GM12878 (cell line): ENCODE data around the gene TENT4B. TPM values are rescaled to one million over a fixed set of nuclear protein-coding genes. Genes with fewer than 3 reads are reported as not detected.

Experiments
- ATAC-seq: fragments of 200-7000 bp; cut with Tn5 transposase; 3 replicates; pipeline ENCODE4 v1.9.1; 2020; ENCODE audit warnings: mild to moderate bottlenecking, moderate library complexity
- BruUV-seq: library from RNA; stranded (reverse); fragments of 400-500 nt; replicated peaks from 2 replicates; lab custom pipeline; 2021; lab: Mats Ljungman, UMichigan
- CTCF ChIA-PET: fragments of 300-600 bp; sonication (Branson Sonifier 250); formaldehyde crosslinking; extraction: SDS; loops from one replicate; lab custom pipeline; 2021; ENCODE audit warnings: inconsistent platforms; lab: Yijun Ruan, JAX
- POLR2A ChIA-PET: fragments of 350-600 bp; formaldehyde crosslinking; extraction: SDS; loops from one replicate; lab custom pipeline; 2021; ENCODE audit warnings: inconsistent platforms; lab: Charles Lee
- RAD21 ChIA-PET: fragments of 300-600 bp; sonication (Branson Sonifier 250); formaldehyde crosslinking; loops from one replicate; lab custom pipeline; 2023; ENCODE audit warnings: antibody characterized with exemption; ENCODE audit not compliant: unreplicated experiment; lab: Charles Lee
- SMC1A ChIA-PET: fragments of 300-600 bp; sonication (Branson Sonifier 250); formaldehyde crosslinking; loops from one replicate; lab custom pipeline; 2023; ENCODE audit not compliant: unreplicated experiment, uncharacterized antibody; lab: Charles Lee
- DNase-seq: peaks from one replicate; pipeline ENCODE4 v3.0.0-alpha.2; 2011; ENCODE audit warnings: low read depth, low spot score
- FAIRE-seq: peaks from 3 replicates; lab custom pipeline; 2011; peaks lifted over from hg19 to GRCh38; lab: Jason Lieb, UNC
- H2AFZ ChIP-seq: 2 replicates; pipeline ENCODE4 v1.6.0; 2011; ENCODE audit warnings: low read depth, low read length, control low read depth; ENCODE audit not compliant: control insufficient read depth
- H3K27ac ChIP-seq: 2 replicates; pipeline ENCODE4 v1.5.1; 2011; ENCODE audit warnings: control low read depth; ENCODE audit not compliant: control insufficient read depth, insufficient read depth
- H3K27me3 ChIP-seq, 2 experiments: replicated peaks in 1 of 2; 2 replicates each; pipeline versions ENCODE4 v1.6.0 to v1.6.1; 2011; ENCODE audit warnings: low read length in 1 of 2; ENCODE audit not compliant: control insufficient read depth in 2 of 2, insufficient read depth in 2 of 2
- H3K36me3 ChIP-seq, 2 experiments: 2 replicates each; pipeline ENCODE4 v1.5.1; 2011; ENCODE audit warnings: low read length in 1 of 2; ENCODE audit not compliant: control insufficient read depth in 2 of 2, insufficient read depth in 2 of 2
- H3K4me1 ChIP-seq: 2 replicates; pipeline ENCODE4 v1.6.1; 2011; ENCODE audit warnings: mild to moderate bottlenecking, low read length, moderate library complexity, mixed read lengths; ENCODE audit not compliant: control insufficient read depth, insufficient read depth
- H3K4me2 ChIP-seq: 2 replicates; pipeline ENCODE4 v1.6.0; 2011; ENCODE audit warnings: control low read depth; ENCODE audit not compliant: control insufficient read depth, insufficient read depth
- H3K4me3 ChIP-seq: fragments of 200-600 bp; sonication (generic); 2 replicates; pipeline ENCODE4 v1.5.1; 2016
- H3K79me2 ChIP-seq: 2 replicates; pipeline ENCODE4 v1.6.0; 2011; ENCODE audit warnings: low read length; ENCODE audit not compliant: control insufficient read depth, insufficient read depth
- H3K9ac ChIP-seq: 2 replicates; pipeline ENCODE4 v1.8.0; 2011; ENCODE audit warnings: low read length, control low read depth, mixed read lengths; ENCODE audit not compliant: control insufficient read depth, insufficient read depth
- H3K9me3 ChIP-seq: replicated peaks from 3 replicates; pipeline ENCODE4 v1.5.1; 2011; ENCODE audit warnings: mild to moderate bottlenecking, low read length; ENCODE audit not compliant: control insufficient read depth, insufficient read depth
- H4K20me1 ChIP-seq: 2 replicates; pipeline ENCODE4 v1.6.0; 2011; ENCODE audit not compliant: control insufficient read depth, insufficient read depth
- BACH1 ChIP-seq: fragments of 450-650 bp; IDR thresholded peaks from 2 replicates; pipeline ENCODE4 v1.6.1; 2017; ENCODE audit warnings: mild to moderate bottlenecking, borderline replicate concordance
- CHD4 ChIP-seq: fragments of 200-600 bp; sonication (generic); IDR thresholded peaks from 2 replicates; pipeline ENCODE4 v1.6.1; 2016; ENCODE audit warnings: mild to moderate bottlenecking
- ESRRA ChIP-seq: IDR thresholded peaks from 2 replicates; pipeline ENCODE4 v1.6.1; 2012; ENCODE audit warnings: mild to moderate bottlenecking, low read length, improper control_type of control experiment
- EZH2 ChIP-seq: IDR thresholded peaks from 2 replicates; pipeline ENCODE4 v1.6.1; 2012; ENCODE audit warnings: low read depth, mild to moderate bottlenecking, control low read depth, inconsistent platforms, low read length, borderline replicate concordance; ENCODE audit not compliant: control insufficient read depth
- HDAC6 ChIP-seq: fragments of 200-600 bp; sonication (generic); IDR thresholded peaks from one replicate; pipeline ENCODE4 v1.8.0; 2017; ENCODE audit warnings: antibody characterized with exemption; ENCODE audit not compliant: unreplicated experiment
- HDGF ChIP-seq: fragments of 450-650 bp; IDR thresholded peaks from 2 replicates; pipeline ENCODE4 v1.6.1; 2016; ENCODE audit warnings: antibody characterized with exemption
- IRF4 ChIP-seq: IDR thresholded peaks from 2 replicates; pipeline ENCODE4 v1.6.1; 2011; ENCODE audit warnings: low read depth, low read length
- KDM1A ChIP-seq: fragments of 200-600 bp; sonication (generic); IDR thresholded peaks from 2 replicates; pipeline ENCODE4 v1.6.1; 2016; ENCODE audit warnings: borderline replicate concordance
- MEF2A ChIP-seq: IDR thresholded peaks from 2 replicates; pipeline ENCODE4 v1.6.1; 2011; ENCODE audit warnings: low read depth, mild to moderate bottlenecking, low read length, moderate library complexity; ENCODE audit not compliant: insufficient read depth
- POLR2AphosphoS2 ChIP-seq: IDR thresholded peaks from 2 replicates; pipeline ENCODE4 v1.6.1; 2011; ENCODE audit warnings: low read depth, mild to moderate bottlenecking, low read length, improper control_type of control experiment, moderate library complexity
- RAD21 ChIP-seq: IDR thresholded peaks from 2 replicates; pipeline ENCODE4 v1.6.1; 2011; ENCODE audit warnings: mild to moderate bottlenecking, low read depth, low read length, moderate library complexity; ENCODE audit not compliant: insufficient read depth
- RB1 ChIP-seq: fragments of 450-650 bp; formaldehyde crosslinking; IDR thresholded peaks from 2 replicates; pipeline ENCODE4 v1.6.1; 2017; ENCODE audit warnings: mild to moderate bottlenecking, borderline replicate concordance
- SREBF2 ChIP-seq: IDR thresholded peaks from 2 replicates; pipeline ENCODE4 v1.6.1; 2012; ENCODE audit warnings: mild to moderate bottlenecking, low read length
- SRF ChIP-seq, 2 experiments: IDR thresholded peaks; 2 replicates each; pipeline ENCODE4 v1.6.1; 2011; ENCODE audit warnings: low read depth in 2 of 2, low read length in 2 of 2, mild to moderate bottlenecking in 1 of 2, moderate library complexity in 1 of 2
- STAT3 ChIP-seq: IDR thresholded peaks from 2 replicates; pipeline ENCODE4 v1.6.1; 2011; ENCODE audit warnings: low read depth, low read length, improper control_type of control experiment
- ZBED1 ChIP-seq: IDR thresholded peaks from 2 replicates; pipeline ENCODE4 v1.6.1; 2016; ENCODE audit warnings: borderline replicate concordance
- ZSCAN29 ChIP-seq: fragments of 450-650 bp; IDR thresholded peaks from 2 replicates; pipeline ENCODE4 v1.6.1; 2017; ENCODE audit warnings: mild to moderate bottlenecking, moderate library complexity
- WGBS: methylation state at CpG from one replicate; pipeline ENCODE4 v1.1.6; 2016; ENCODE audit warnings: low lambda C conversion rate; ENCODE audit not compliant: insufficient replicate concordance, insufficient coverage; ENCODE audit errors: missing lambda C conversion rate; 5-methylcytosine and 5-hydroxymethylcytosine counted together
- in situ Hi-C: fragments of 300-500 bp; cut with MboI; formaldehyde crosslinking; loops from 9 replicates; pipeline ENCODE4 v1.14.3; 2018; ENCODE audit warnings: mixed read lengths
- intact Hi-C: fragments of 100-400 bp; cut with micrococcal nuclease; formaldehyde crosslinking; loops from one replicate; pipeline ENCODE4 v1.14.2; 2022; ENCODE audit not compliant: unreplicated experiment
- polyA plus RNA-seq, 11 experiments: library from polyadenylated mRNA; depleted of rRNA in 4 of 11; unstranded in 6 of 11; stranded (reverse) in 5 of 11; fragments of >200 nt; fragmentation: Nextera tagmentation in 4 of 11; fragmentation: Illumina TruSeq in 1 of 11; extraction: Ambion mirVana in 4 of 11; extraction: Trizol in 1 of 11; gene quantifications; 1 replicate in 1 of 11; 2 replicates in 10 of 11; pipeline versions ENCODE4 v1.2.1 to v1.2.3, GENCODE V29; 2011 to 2016; ENCODE audit warnings: inconsistent platforms in 2 of 11, missing spikeins in 2 of 11, low read depth in 1 of 11
- total RNA-seq, 4 experiments: library from RNA; depleted of rRNA in 3 of 4; stranded (reverse); fragments of >200 nt in 3 of 4; fragmentation: Illumina TruSeq in 1 of 4; extraction: Trizol in 1 of 4; gene quantifications; 2 replicates each; pipeline versions ENCODE4 v1.2.1 to v1.2.3, GENCODE V29; 2013 to 2021
- TF ChIP-seq, protein P1 (sequence below): fragments of 450-650 bp; formaldehyde crosslinking; IDR thresholded peaks from 2 replicates; pipeline ENCODE4 v1.4.0; 2020; ENCODE audit warnings: mild to moderate bottlenecking, moderate library complexity

Gene TENT4B
- total and polyA plus RNA-seq, 10 of the 15 experiments (the other 5 are each of a cell fraction or from before 2014, with no cell fraction given): 4.4 to 16.7 (median 10.8) TPM

DNA sequence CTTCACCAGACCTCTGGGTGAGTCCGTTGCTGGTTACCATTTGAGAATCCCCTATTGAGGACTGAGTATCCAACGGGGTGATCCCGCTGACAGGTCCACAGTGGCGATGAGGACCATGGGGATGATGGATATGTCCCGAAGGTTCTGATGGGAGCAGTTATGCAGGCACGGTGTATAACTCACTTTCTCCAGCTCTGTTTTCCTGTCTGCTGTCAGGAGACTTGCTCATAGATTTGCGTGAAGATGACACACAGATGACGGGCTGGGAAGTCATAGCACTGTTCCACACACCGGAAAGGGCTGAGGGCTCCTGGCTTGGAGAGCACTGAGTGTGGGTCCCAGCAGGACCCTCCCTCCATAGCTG is 91.0 kb downstream of the TENT4B start:
- H3K79me2 ChIP-seq: no peaks in the 10 kb centered on the region
- WGBS: 72% methylated on average over 9 of the region's 9 CpGs
- TF ChIP-seq RAD21 (no peak), RB1 (no peak), MEF2A (no peak), POLR2AphosphoS2 (no peak), SRF (IDR thresholded peaks at IDR 0.05; ENCODE audit: low read depth in 2 of 2, low read length in 2 of 2) (no peak), STAT3 (no peak), BACH1 (no peak), SREBF2 (no peak), ZBED1 (no peak), HDGF (no peak), ZSCAN29 (no peak), ESRRA (no peak), CHD4 (no peak), EZH2 (no peak), IRF4 (no peak), KDM1A (no peak), HDAC6 (no peak)
- TF ChIP-seq, protein P1, sequence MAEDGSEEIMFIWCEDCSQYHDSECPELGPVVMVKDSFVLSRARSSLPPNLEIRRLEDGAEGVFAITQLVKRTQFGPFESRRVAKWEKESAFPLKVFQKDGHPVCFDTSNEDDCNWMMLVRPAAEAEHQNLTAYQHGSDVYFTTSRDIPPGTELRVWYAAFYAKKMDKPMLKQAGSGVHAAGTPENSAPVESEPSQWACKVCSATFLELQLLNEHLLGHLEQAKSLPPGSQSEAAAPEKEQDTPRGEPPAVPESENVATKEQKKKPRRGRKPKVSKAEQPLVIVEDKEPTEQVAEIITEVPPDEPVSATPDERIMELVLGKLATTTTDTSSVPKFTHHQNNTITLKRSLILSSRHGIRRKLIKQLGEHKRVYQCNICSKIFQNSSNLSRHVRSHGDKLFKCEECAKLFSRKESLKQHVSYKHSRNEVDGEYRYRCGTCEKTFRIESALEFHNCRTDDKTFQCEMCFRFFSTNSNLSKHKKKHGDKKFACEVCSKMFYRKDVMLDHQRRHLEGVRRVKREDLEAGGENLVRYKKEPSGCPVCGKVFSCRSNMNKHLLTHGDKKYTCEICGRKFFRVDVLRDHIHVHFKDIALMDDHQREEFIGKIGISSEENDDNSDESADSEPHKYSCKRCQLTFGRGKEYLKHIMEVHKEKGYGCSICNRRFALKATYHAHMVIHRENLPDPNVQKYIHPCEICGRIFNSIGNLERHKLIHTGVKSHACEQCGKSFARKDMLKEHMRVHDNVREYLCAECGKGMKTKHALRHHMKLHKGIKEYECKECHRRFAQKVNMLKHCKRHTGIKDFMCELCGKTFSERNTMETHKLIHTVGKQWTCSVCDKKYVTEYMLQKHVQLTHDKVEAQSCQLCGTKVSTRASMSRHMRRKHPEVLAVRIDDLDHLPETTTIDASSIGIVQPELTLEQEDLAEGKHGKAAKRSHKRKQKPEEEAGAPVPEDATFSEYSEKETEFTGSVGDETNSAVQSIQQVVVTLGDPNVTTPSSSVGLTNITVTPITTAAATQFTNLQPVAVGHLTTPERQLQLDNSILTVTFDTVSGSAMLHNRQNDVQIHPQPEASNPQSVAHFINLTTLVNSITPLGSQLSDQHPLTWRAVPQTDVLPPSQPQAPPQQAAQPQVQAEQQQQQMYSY (CRISPR knock-in tag): no peak
- intact Hi-C loops (loop anchor here (10.0 kb wide), 2 partner anchors 111 to 561 kb away; no protein-coding TSS in a partner anchor), in situ Hi-C loops (no loop called here)
- ATAC-seq (no peak), FAIRE-seq (no peak), DNase-seq (no peak)
- H3K27ac ChIP-seq: no peak overlapping the region
- no peaks in the 10 kb centered on the region for H3K4me1 ChIP-seq
- BruUV-seq: no TSS peak
- no peaks in the 10 kb centered on the region for H4K20me1 ChIP-seq
- no peaks in the 10 kb centered on the region for H3K27me3 ChIP-seq
- no peak overlapping the region for H3K9ac ChIP-seq
- SMC1A ChIA-PET: interaction anchor here (1.3 kb wide), 2 partner anchors 11 to 219 kb away, joined by 4 read pairs; partner anchors contain the start of gene CNEP1R1
- H3K9me3 ChIP-seq: no peaks in the 10 kb centered on the region
- no peak overlapping the region for H3K4me3 ChIP-seq
- RAD21 ChIA-PET: interaction anchor here (0.7 to 2.9 kb wide), 3 partner anchors 36 to 219 kb away, joined by 3 to 12 read pairs (median 3); partner anchors contain the start of gene CNEP1R1
- CTCF ChIA-PET: interaction anchor here (1.0 to 11.2 kb wide), 2 partner anchors 84 to 113 kb away, joined by 3 to 102 read pairs; no protein-coding TSS in a partner anchor
- no peaks in the 10 kb centered on the region for H3K36me3 ChIP-seq
- H3K4me2 ChIP-seq: no peak overlapping the region
- POLR2A ChIA-PET: no interaction called here
- no peak overlapping the region for H2AFZ ChIP-seq
